Activated T-cell treated with anti-CD3 and anti-CD28 coated beads, Interleukin-2, amount 50 U/mL, for 4 hours (primary cell): ENCODE data around the gene EML6. TPM values are rescaled to one million over a fixed set of nuclear protein-coding genes. Genes with fewer than 3 reads are reported as not detected.
A peak's percentile ranks its signal among the peaks of the same experiment; 100 is the strongest.

ENCODE experiments used
- ATAC-seq, 2 donors: fragments of 200-7000 bp; cut with Tn5 transposase; one replicate each; pipeline ENCODE4 v1.10.0; 2021
- DNase-seq: peaks from one replicate; pipeline ENCODE4 v3.0.0-alpha.2; 2020
- H3K27me3 Mint-ChIP-seq: one replicate; pipeline ENCODE4 v1.8.0; 2021; ENCODE audit warnings: low read depth, mixed read lengths
- H3K36me3 Mint-ChIP-seq: one replicate; pipeline ENCODE4 v1.8.0; 2022; ENCODE audit warnings: mixed read lengths; ENCODE audit not compliant: insufficient read depth
- H3K4me1 Mint-ChIP-seq: one replicate; pipeline ENCODE4 v1.8.0; 2021; ENCODE audit warnings: low read depth, mixed read lengths
- H3K4me3 Mint-ChIP-seq: one replicate; pipeline ENCODE4 v1.8.0; 2021; ENCODE audit warnings: mild to moderate bottlenecking, moderate library complexity, mixed read lengths
- H3K9me3 Mint-ChIP-seq: one replicate; pipeline ENCODE4 v1.8.0; 2021; ENCODE audit warnings: mixed read lengths
- total RNA-seq, 3 donors: library from RNA; stranded (reverse); gene quantifications; one replicate each; pipeline ENCODE4 v1.2.1, GENCODE V29; 2021

EML6 gene
- total RNA-seq, 3 donors from 2014 or later = 0.28 to 0.71 (median 0.55) TPM

DNA sequence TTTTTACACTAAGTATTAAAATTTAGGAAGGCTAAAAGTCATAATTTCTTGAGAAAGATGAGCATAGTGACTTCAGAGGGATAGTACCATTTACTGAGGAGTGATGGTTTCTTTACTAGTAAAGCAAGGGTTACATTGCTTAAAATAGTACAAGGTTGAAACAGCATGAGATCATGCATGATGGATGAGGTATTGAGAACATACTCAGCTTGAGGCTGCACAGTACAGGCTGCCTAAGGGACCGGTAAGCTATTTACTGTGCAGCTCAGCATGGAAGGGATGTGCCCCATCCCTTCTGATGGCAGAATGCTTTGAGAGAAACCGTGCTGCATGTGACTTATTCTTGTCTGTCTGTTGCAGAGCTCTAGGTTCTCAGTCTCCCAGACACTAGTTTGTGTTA lies 122.1 kb downstream of the EML6 start:
- Mint-ChIP-seq H3K4me1 (no peaks in the 10 kb centered on the region), H3K27me3 (peaks cover 2% of the 10 kb centered on the region), H3K9me3 (no peaks in the 10 kb centered on the region), H3K4me3 (no peak overlapping the region), H3K36me3 (no peaks in the 10 kb centered on the region)
- ATAC-seq = no peak
- no peak for DNase-seq

DNA sequence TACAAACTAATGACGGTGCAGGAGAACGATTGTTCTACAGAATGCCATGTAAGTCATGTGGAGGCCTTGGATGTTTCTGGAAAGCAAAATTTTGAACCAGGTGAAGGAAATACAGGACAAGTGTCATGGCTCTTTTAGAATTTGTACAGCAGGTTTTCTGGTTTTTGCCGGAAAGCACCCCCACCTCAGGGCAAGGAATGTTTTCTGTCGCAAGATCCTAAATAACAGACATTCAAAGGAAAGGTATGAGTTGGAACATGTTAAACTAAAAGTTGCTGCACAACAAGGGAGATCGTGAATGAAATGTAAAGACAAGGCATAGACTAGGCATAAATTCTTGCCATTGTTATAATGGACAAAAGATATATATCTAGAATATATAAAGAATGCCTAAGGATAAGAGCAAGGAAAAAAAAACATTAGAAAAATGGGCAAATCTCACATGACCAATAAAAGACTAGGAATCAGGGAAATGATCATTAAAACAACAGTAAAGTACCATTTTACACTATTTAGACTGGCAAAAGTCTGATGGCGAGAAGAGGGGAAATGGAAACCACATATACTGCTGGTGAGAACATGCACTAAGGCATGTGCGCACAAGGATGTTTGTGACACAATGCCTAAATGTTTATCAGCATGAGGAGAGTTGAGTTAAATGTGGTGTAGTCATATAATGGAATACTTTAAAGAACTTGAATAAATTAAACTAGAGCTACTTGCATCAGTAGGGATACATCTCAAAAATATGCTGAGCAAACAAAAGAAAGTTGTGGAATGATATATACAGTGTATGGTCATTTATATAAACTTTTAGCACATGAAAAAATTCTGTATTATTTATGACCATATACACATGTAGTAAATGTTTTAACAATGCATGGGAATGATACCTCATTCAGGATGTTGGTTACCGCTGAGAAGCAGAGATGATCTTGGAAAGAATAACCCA lies 127.0 kb downstream of the EML6 start:
- no peak overlapping the region for H3K4me3 Mint-ChIP-seq
- DNase-seq (no peak), ATAC-seq (no peak)
- H3K36me3 Mint-ChIP-seq = no peaks in the 10 kb centered on the region
- no peaks in the 10 kb centered on the region for H3K9me3 Mint-ChIP-seq
- no peaks in the 10 kb centered on the region for H3K4me1 Mint-ChIP-seq
- peaks cover 2% of the 10 kb centered on the region for H3K27me3 Mint-ChIP-seq

DNA sequence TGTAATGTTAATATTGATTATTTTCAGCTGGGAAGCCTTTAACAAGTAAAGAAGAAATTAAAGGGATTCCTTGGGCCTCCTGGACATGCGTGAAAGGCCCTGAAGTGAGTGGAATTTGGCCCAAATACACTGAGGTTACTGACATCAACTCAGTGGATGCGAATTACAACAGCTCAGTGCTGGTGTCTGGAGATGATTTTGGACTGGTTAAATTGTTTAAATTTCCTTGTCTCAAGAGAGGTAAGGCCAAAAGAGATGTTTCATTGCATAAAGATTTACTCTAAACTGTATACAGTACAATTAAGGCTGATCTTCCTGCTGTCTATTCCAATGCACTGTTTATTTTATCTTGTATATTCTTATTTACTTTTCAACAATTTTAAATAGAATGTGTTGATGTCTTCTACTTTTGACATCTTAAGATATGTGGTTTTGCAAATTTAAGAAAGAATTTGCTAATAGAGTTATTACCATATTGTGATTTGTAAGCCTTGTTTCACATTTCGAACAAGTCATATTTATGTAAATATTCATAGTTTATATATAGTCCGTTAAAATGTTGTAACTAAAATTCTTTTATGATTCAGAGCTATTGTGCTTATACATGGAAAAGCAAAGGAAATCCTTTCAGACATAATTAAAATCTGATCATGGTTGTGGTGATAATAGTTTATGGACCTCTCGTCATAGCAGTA lies 130.3 kb downstream of the EML6 start:
- ATAC-seq (no peak), DNase-seq (no peak)
- no peak overlapping the region for H3K4me3 Mint-ChIP-seq
- no peaks in the 10 kb centered on the region for H3K9me3 Mint-ChIP-seq
- H3K36me3 Mint-ChIP-seq = no peaks in the 10 kb centered on the region
- H3K4me1 Mint-ChIP-seq = no peaks in the 10 kb centered on the region
- H3K27me3 Mint-ChIP-seq = peaks cover 2% of the 10 kb centered on the region

DNA sequence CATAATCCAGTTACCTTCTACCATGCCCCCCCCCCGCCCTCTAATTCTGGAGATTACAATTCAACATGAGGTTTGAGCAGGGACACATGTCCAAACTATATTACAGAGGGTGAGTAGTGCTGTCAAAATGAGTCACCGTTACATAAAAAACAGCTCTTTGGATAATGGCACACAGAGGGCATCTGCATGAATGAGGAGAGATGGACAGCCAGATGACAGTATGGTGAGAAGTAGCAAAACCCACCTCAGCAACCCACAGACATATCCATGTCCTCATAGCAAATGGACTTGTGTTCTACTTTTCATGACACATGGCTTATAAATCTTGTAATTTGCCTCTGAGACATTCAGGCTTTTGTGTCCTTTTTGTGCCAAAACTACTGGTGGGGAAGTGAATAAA lies 132.0 kb downstream of the EML6 start:
- Mint-ChIP-seq H3K36me3 (no peaks in the 10 kb centered on the region), H3K4me1 (no peaks in the 10 kb centered on the region), H3K4me3 (no peak overlapping the region)

DNA sequence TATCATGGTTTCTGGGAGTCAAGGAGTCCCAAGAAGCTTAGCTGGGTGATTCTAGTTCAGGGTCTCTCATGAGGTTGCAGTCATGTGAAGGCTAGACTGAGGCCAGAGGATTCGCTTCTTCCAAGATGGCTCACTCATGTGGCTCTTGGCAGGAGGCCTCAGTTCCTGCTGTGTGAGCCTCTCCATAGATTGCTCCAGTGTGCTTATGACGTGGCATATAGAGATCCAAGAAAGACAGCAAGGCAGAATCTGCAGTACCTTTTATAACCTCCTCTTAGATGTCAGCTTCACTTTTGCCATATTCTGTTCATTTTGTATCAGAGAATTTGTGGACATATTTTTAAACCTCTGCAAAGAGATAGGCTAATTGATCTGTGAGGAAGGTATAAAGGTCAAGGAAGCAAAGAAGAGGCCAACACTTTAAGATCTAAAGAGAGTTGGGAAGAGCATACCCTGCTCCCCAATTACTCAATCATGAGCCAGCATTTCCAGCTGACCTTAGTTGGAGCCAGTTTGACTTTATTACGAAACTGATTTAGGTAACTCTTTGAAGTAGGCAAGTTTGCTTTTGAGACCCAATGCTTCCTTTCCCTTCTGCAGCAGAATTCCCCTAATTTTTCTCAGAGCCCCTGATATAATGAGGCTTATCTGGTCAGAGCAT lies 134.7 kb downstream of the EML6 start:
- Mint-ChIP-seq H3K4me1 (no peaks in the 10 kb centered on the region), H3K27me3 (no peaks in the 10 kb centered on the region), H3K9me3 (peaks cover 5% of the 10 kb centered on the region), H3K4me3 (no peak overlapping the region), H3K36me3 (no peaks in the 10 kb centered on the region)
- DNase-seq (no peak), ATAC-seq (no peak)

More for the DNA sequence above, 132.0 kb downstream of the EML6 start:
- Mint-ChIP-seq H3K27me3 (no peaks in the 10 kb centered on the region), H3K9me3 (no peaks in the 10 kb centered on the region)
- ATAC-seq = no peak
- DNase-seq = no peak

DNA sequence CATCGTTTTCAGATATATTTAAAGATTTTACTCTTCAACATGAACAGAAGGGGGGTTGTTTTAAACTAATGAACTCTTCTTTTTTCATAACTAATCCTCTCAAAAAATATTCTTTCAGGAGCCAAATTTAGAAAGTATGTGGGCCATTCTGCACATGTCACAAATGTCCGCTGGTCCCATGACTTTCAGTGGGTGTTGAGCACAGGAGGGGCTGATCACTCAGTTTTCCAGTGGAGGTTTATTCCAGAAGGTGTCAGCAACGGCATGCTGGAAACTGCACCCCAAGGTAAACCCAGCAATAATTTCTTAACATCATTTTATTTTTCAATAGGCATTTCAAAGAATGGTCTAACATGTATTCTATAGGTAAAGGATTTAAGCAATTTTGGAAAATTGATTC lies 136.0 kb downstream of the EML6 start:
- Mint-ChIP-seq H3K4me3 (no peak overlapping the region), H3K4me1 (no peaks in the 10 kb centered on the region), H3K36me3 (no peaks in the 10 kb centered on the region), H3K27me3 (no peaks in the 10 kb centered on the region), H3K9me3 (peaks cover 5% of the 10 kb centered on the region)
- ATAC-seq (no peak), DNase-seq (no peak)

DNA sequence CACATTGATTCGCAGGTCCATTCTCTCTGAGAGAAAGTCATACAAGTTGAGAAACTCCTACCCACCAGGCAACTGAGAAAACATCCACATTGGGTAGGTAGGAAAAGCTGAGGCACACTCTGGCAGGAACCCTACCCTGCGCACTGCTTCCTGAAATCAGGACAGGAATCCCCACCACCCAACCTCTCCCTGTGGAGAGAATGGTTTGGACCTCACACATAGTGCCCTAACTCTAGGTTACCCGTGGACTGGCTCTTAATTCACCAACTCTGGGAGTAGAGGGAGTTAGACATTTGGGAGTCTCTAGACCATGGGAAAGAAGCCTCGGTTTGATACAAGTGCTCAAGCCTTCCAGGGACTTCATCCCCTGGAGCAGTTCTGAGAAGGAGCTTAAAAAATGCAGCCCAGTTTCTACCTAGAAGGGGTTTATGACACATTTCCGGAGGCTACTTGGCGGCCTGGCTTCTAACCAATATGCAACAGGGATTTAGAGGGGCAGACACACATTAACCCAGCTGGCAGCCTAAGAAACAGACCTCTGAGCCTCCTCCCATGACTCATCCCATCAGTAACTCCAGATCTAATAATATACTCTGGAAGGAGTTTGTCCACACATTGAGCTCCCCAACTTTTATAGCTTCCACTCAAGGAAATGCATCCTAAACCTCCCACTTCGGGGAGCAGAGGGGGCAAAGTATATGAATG lies 136.7 kb downstream of the EML6 start:
- no peak for ATAC-seq
- no peak overlapping the region for H3K4me3 Mint-ChIP-seq
- DNase-seq = no peak
- no peaks in the 10 kb centered on the region for H3K36me3 Mint-ChIP-seq
- H3K4me1 Mint-ChIP-seq = no peaks in the 10 kb centered on the region
- peaks cover 5% of the 10 kb centered on the region for H3K9me3 Mint-ChIP-seq
- H3K27me3 Mint-ChIP-seq = no peaks in the 10 kb centered on the region

DNA sequence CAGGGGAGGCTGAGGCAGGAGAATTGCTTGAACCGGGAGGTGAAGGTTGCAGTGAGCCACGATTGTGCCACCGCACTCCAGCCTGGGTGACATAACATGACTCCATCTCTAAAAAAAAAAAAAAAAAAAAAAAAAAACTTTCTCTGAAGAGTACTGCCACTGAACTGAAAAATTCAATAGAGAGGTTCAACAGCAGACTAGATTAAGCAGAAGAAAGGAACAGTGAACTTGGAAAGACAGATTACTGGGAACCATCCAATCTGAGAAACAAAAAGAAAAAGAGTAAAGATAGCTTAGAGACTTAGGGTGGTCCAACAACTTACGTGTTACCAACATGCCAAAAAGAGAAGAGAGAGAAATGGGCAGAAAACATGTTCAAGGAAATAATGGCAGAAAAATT lies 138.8 kb downstream of the EML6 start:
- no peaks in the 10 kb centered on the region for H3K27me3 Mint-ChIP-seq
- peaks cover 7% of the 10 kb centered on the region for H3K4me1 Mint-ChIP-seq
- ATAC-seq = no peak
- H3K9me3 Mint-ChIP-seq = peaks cover 5% of the 10 kb centered on the region
- H3K36me3 Mint-ChIP-seq = no peaks in the 10 kb centered on the region
- no peak for DNase-seq
- no peak overlapping the region for H3K4me3 Mint-ChIP-seq

DNA sequence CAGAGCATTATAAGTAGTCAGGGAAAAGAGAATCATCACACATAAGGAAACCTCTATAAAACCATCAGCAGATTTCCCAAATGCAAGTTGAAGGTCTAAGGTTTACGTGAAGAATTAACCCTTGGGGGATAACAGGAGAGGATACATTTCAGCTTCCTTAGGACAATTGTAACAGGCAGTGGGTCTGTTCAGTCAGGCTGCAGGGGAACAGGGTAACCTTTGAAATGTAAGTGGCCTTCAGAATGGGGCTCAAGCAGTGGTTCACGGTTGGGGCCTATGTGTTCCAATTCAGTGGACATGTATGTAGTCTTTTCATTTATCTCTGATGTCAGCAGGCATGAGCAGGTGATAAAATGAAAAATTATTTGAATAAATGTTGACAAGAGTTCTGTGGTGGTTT lies 139.3 kb downstream of the EML6 start:
- no peaks in the 10 kb centered on the region for H3K27me3 Mint-ChIP-seq
- H3K9me3 Mint-ChIP-seq = peaks cover 5% of the 10 kb centered on the region
- no peaks in the 10 kb centered on the region for H3K36me3 Mint-ChIP-seq
- DNase-seq (no peak), ATAC-seq (no peak)
- peaks cover 12% of the 10 kb centered on the region for H3K4me1 Mint-ChIP-seq
- H3K4me3 Mint-ChIP-seq = no peak overlapping the region

DNA sequence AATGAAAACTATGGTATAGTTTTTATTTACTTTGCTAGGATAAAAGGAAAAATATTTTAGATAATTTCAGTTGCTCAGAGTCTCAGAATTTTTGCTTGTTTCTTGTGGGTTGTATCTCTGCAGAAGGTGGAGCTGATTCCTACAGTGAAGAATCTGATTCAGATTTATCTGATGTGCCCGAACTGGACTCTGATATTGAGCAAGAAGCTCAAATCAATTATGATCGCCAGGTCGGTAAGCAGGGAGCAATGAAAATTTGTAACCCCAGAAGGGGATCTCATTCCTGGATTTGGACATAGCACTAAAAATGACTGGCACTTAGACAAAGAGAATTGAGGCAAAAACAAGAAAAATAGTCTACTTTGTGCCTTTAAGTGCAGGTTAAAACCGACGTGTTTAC lies 140.2 kb downstream of the EML6 start:
- Mint-ChIP-seq H3K9me3 (peaks cover 5% of the 10 kb centered on the region), H3K27me3 (no peaks in the 10 kb centered on the region), H3K36me3 (no peaks in the 10 kb centered on the region), H3K4me1 (peaks cover 13% of the 10 kb centered on the region), H3K4me3 (no peak overlapping the region)
- DNase-seq = no peak
- no peak for ATAC-seq

DNA sequence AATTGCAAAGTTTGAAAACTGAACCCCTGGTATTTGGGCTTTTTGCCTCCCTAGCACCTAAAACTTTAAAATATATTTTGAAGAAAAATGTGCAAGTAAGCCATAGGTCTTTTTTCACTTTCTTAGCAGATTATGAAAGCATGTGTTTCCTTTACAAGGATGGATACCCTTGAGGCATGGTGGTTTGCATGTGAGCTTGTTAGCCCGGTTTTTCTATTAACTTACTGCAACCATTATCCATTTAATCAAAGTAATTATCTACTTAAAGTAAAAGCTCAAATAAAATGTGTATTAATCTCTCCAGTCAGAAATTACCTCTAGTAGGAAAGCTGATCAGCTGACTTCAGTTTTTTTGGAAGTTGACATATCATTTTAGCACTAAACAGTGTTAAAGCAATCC lies 140.6 kb downstream of the EML6 start:
- no peaks in the 10 kb centered on the region for H3K27me3 Mint-ChIP-seq
- no peak overlapping the region for H3K4me3 Mint-ChIP-seq
- DNase-seq = no peak
- ATAC-seq = no peak
- H3K4me1 Mint-ChIP-seq = peaks cover 13% of the 10 kb centered on the region
- peaks cover 5% of the 10 kb centered on the region for H3K9me3 Mint-ChIP-seq
- H3K36me3 Mint-ChIP-seq = no peaks in the 10 kb centered on the region

DNA sequence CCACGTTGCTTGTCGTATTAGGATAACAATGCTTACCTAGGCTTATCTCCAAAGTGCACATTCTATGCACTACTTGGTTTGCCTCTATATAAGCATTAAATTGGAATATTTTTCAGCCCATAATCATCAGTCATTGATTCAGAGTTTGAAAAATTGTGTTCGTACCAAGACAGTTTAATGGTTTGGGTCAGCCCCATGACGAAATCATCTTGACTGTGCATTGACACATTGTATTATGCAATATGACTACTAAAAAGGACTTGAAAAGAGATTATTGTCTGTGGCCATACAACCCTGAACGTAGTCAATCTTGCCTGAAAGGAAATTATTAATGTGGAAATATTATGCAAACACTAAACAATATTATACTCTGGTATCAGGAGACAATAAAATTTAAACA lies 141.3 kb downstream of the EML6 start:
- no peaks in the 10 kb centered on the region for H3K27me3 Mint-ChIP-seq
- H3K36me3 Mint-ChIP-seq = no peaks in the 10 kb centered on the region
- no peak overlapping the region for H3K4me3 Mint-ChIP-seq
- H3K4me1 Mint-ChIP-seq = peaks cover 13% of the 10 kb centered on the region
- DNase-seq (no peak), ATAC-seq (no peak)
- H3K9me3 Mint-ChIP-seq = peaks cover 5% of the 10 kb centered on the region

DNA sequence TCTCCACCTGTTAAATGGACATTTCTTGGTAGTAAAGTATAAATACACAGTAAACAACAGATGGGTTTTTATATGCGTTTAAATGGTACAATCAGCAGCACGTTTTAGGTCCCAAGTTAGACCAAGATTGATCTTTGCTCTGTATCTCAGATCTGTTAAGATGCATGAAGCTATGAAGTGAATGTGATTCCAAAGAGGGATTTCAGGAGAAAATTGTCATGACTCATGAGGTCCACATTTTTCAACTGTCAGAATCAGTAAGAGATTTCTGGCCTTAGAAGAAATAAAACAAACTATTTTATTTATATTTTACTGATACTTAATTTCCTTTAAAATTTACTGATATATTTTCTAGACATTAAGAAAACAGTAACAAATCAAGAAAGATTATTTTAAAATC lies 142.7 kb downstream of the EML6 start:
- H3K36me3 Mint-ChIP-seq = no peaks in the 10 kb centered on the region
- ATAC-seq = no peak
- peaks cover 13% of the 10 kb centered on the region for H3K4me1 Mint-ChIP-seq
- H3K27me3 Mint-ChIP-seq = no peaks in the 10 kb centered on the region
- peaks cover 5% of the 10 kb centered on the region for H3K9me3 Mint-ChIP-seq
- no peak for DNase-seq
- H3K4me3 Mint-ChIP-seq = no peak overlapping the region

DNA sequence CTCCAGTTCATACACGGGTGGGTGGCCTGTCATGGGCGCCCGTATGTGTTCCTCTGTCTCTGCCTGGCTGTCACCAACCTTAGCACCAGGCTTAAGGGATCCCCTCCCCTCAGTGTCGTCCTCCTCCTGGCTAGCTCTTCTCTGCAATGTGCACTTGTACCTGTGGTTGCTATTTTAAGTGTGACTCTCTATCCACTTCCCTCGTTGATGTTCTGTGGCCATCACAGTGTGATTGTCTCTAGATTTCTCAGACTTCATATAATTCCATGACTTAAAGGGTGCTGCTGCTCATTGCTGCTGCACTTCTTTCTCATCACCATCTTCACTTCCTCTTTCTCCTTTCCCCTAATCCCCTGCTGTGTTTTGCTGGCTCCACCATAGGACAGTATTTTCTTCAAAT lies 143.4 kb downstream of the EML6 start:
- Mint-ChIP-seq H3K9me3 (peaks cover 5% of the 10 kb centered on the region), H3K36me3 (no peaks in the 10 kb centered on the region), H3K4me1 (peaks cover 13% of the 10 kb centered on the region), H3K4me3 (no peak overlapping the region), H3K27me3 (no peaks in the 10 kb centered on the region)
- DNase-seq (no peak), ATAC-seq (peak in 1 of 2 donors; percentile 28)
